Breast epithelium (tissue), 3 donors: ENCODE data around the gene TPX2.

Experiments used
- POLR2AphosphoS5 ChIP-seq, 3 donors: sonication (generic); formaldehyde crosslinking; IDR thresholded peaks; one replicate each; pipeline ENCODE4 v1.6.1; 2017; ENCODE audit warnings: antibody characterized with exemption in 3 of 3
- TF ChIP-seq, protein P1 (sequence below), 3 donors: fragments of 450-650 bp; IDR thresholded peaks; one replicate each; pipeline ENCODE4 v1.5.1; 2016 to 2017; ENCODE audit warnings: antibody characterized with exemption in 3 of 3, mild to moderate bottlenecking in 3 of 3, moderate library complexity in 3 of 3

DNA sequence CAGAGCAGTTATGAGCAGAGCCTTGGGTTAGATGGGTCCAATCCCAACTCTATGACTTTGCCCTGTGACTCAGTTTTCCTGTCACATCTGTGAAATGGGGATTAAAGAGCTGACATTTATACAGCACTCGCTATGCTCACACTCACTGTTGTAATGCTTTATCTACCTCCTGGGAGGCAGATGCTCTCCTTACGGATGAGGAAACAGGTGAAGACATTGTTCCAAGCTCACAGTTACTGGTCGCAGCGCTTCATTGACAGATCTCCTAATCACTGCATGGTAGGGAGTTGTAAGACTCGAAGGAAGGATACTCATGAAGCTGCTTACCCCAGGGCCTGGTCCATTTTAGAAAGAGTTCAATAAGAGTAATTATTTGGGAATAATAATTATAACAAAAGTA is 77.1 kb downstream of the TPX2 start:
- TF ChIP-seq, protein P1, sequence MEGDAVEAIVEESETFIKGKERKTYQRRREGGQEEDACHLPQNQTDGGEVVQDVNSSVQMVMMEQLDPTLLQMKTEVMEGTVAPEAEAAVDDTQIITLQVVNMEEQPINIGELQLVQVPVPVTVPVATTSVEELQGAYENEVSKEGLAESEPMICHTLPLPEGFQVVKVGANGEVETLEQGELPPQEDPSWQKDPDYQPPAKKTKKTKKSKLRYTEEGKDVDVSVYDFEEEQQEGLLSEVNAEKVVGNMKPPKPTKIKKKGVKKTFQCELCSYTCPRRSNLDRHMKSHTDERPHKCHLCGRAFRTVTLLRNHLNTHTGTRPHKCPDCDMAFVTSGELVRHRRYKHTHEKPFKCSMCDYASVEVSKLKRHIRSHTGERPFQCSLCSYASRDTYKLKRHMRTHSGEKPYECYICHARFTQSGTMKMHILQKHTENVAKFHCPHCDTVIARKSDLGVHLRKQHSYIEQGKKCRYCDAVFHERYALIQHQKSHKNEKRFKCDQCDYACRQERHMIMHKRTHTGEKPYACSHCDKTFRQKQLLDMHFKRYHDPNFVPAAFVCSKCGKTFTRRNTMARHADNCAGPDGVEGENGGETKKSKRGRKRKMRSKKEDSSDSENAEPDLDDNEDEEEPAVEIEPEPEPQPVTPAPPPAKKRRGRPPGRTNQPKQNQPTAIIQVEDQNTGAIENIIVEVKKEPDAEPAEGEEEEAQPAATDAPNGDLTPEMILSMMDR (IDR thresholded peaks at IDR 0.05), result no peak
- TF ChIP-seq POLR2AphosphoS5 (IDR thresholded peaks at IDR 0.05), result no peak
